Left lobe of liver (tissue), 2 donors: ENCODE results near the gene CAMSAP1. TPM values are rescaled to one million over a fixed set of nuclear protein-coding genes. Genes with fewer than 3 reads are reported as not detected.
A peak's percentile ranks its signal among the peaks of the same experiment; 100 is the strongest.
"Not testable (repeated sequence)": the region's sequence is repeated elsewhere in the genome, so short reads cannot be mapped to it uniquely, and the experiment has no call there.

Experiments
- ATAC-seq: fragments of 200-7000 bp; cut with Tn5 transposase; one replicate; pipeline ENCODE4 v1.9.1; 2020; ENCODE audit warnings: mild to moderate bottlenecking, moderate library complexity
- DNase-seq: peaks from one replicate; pipeline ENCODE4 v3.0.0-alpha.2; 2020; ENCODE audit warnings: low spot score
- total RNA-seq: library from RNA; stranded (reverse); gene quantifications from one replicate; pipeline ENCODE4 v1.2.1, GENCODE V29; 2021
- donor health status: DM: no; HTN: no; CAD: no; lungs with moderate emphysema.
- donor health status: DM: no; HTN: yes; CAD: no.

CAMSAP1 gene
- total RNA-seq, 1 donor from 2014 or later, result 10.7 TPM

GRCh38 chr9:135920973-135921585, 13.7 kb upstream of the CAMSAP1 start:
- no peak for DNase-seq
- ATAC-seq, result peak; percentile 32

GRCh38 chr9:135920256-135920930, 13.0 kb upstream of the CAMSAP1 start:
- ATAC-seq (no peak), DNase-seq (no peak)

- DNase-seq, result no peak
- no peak for ATAC-seq
These were observed 12.1 kb upstream of the CAMSAP1 start for GRCh38 chr9:135919318-135919890.

- not testable (repeated sequence) for ATAC-seq
These were observed 8.9 kb upstream of the CAMSAP1 start for GRCh38 chr9:135916227-135916626.

GRCh38 chr9:135914921-135915320, 7.6 kb upstream of the CAMSAP1 start:
- ATAC-seq, result no peak

More at GRCh38 chr9:135916227-135916626, 8.9 kb upstream of the CAMSAP1 start:
- DNase-seq, result not testable (repeated sequence)

GRCh38 chr9:135911233-135911632, 3.9 kb upstream of the CAMSAP1 start:
- not testable (repeated sequence) for DNase-seq, ATAC-seq

More at GRCh38 chr9:135914921-135915320, 7.6 kb upstream of the CAMSAP1 start:
- DNase-seq, result no peak

- no peak for ATAC-seq
- DNase-seq, result no peak
These were observed 3.4 kb upstream of the CAMSAP1 start for GRCh38 chr9:135910757-135911156.

- ATAC-seq (no peak), DNase-seq (no peak)
These were observed 2.9 kb upstream of the CAMSAP1 start for GRCh38 chr9:135910216-135910615.

- no peak for DNase-seq
- ATAC-seq, result no peak
These were observed 2.0 kb upstream of the CAMSAP1 start for GRCh38 chr9:135909371-135909770.

- ATAC-seq (no peak), DNase-seq (no peak)
These were observed 1.4 kb upstream of the CAMSAP1 start for GRCh38 chr9:135908754-135909204.

- no peak for DNase-seq
- no peak for ATAC-seq
These were observed 877 bp upstream of the CAMSAP1 start for GRCh38 chr9:135908093-135908753.

- ATAC-seq, result no peak
- DNase-seq, result no peak
These were observed 328 bp downstream of the CAMSAP1 start for GRCh38 chr9:135907006-135907430.

GRCh38 chr9:135906291-135907005, 898 bp downstream of the CAMSAP1 start:
- DNase-seq (peak; percentile 62), ATAC-seq (no peak)

- DNase-seq (peak; percentile 38), ATAC-seq (peak; percentile 16)
These were observed 1.7 kb downstream of the CAMSAP1 start for GRCh38 chr9:135905380-135906258.

GRCh38 chr9:135903786-135904520, 3.4 kb downstream of the CAMSAP1 start:
- ATAC-seq, result no peak
- no peak for DNase-seq

- DNase-seq (no peak), ATAC-seq (no peak)
These were observed 4.0 kb downstream of the CAMSAP1 start for GRCh38 chr9:135903358-135903656.

- no peak for ATAC-seq
These were observed 4.5 kb downstream of the CAMSAP1 start for GRCh38 chr9:135902655-135903357.

GRCh38 chr9:135901826-135902225, 5.5 kb downstream of the CAMSAP1 start:
- DNase-seq (no peak), ATAC-seq (no peak)

More at GRCh38 chr9:135902655-135903357, 4.5 kb downstream of the CAMSAP1 start:
- DNase-seq, result no peak
